Vagina (tissue), 2 donors: ENCODE data around the gene SSX4B. TPM values are rescaled to one million over a fixed set of nuclear protein-coding genes. Genes with fewer than 3 reads are reported as not detected.
"Not testable (repeated sequence)": the region's sequence is repeated elsewhere in the genome, so short reads cannot be mapped to it uniquely, and the experiment has no call there.

Source experiments
- DNase-seq, 2 donors: peaks; one replicate each; pipeline ENCODE4 v3.0.0-alpha.2; 2017; ENCODE audit errors: extremely low spot score in 2 of 2
- H3K27ac ChIP-seq: fragments of 200-600 bp; sonication (generic); one replicate; pipeline ENCODE4 v1.5.1; 2019
- H3K27me3 ChIP-seq: fragments of 200-600 bp; sonication (generic); one replicate; pipeline ENCODE4 v1.5.1; 2019
- H3K36me3 ChIP-seq, 2 donors: fragments of 200-600 bp; sonication (generic); one replicate each; pipeline ENCODE4 v1.5.1; 2017 to 2019
- H3K4me1 ChIP-seq: fragments of 200-600 bp; sonication (generic); one replicate; pipeline ENCODE4 v1.5.1; 2019
- H3K4me3 ChIP-seq, 2 donors: fragments of 200-600 bp; sonication (generic); 1 replicate in 1 of 2; 2 replicates in 1 of 2; pipeline ENCODE4 v1.5.1; 2016 to 2019
- H3K9me3 ChIP-seq: fragments of 200-600 bp; sonication (generic); one replicate; pipeline ENCODE4 v1.5.1; 2019
- CTCF ChIP-seq, 3 experiments: fragments of 450-650 bp in 2 of 3; fragments of 200-600 bp in 1 of 3; sonication (generic) in 1 of 3; IDR thresholded peaks; one replicate each; pipeline ENCODE4 v1.5.1; 2017 to 2019; ENCODE audit warnings: antibody characterized with exemption in 3 of 3, mild to moderate bottlenecking in 2 of 3, moderate library complexity in 2 of 3
- POLR2A ChIP-seq, 2 donors: fragments of 450-650 bp; IDR thresholded peaks; one replicate each; pipeline ENCODE4 v1.6.1; 2017; ENCODE audit warnings: antibody characterized with exemption in 2 of 2, mild to moderate bottlenecking in 2 of 2, moderate library complexity in 2 of 2
- POLR2AphosphoS5 ChIP-seq, 2 donors: sonication (generic); formaldehyde crosslinking; IDR thresholded peaks; one replicate each; pipeline ENCODE4 v1.9.0; 2017; ENCODE audit warnings: antibody characterized with exemption in 2 of 2, mild to moderate bottlenecking in 2 of 2, low read depth in 1 of 2; ENCODE audit not compliant: insufficient read depth in 1 of 2
- intact Hi-C: fragments of 100-400 bp; cut with DNase I; formaldehyde crosslinking; loops from one replicate; pipeline ENCODE4 v1.15.1; 2023
- total RNA-seq: library from RNA; depleted of rRNA; stranded (reverse); fragments of >200 nt; gene quantifications from one replicate; pipeline ENCODE4 v1.2.3, GENCODE V29; 2016

The SSX4B gene
- total RNA-seq, 1 donor from 2014 or later: not detected

GRCh38 chrX:48456628-48457331 lies 45.0 kb upstream of the SSX4B start:
- TF ChIP-seq CTCF (IDR thresholded peaks at IDR 0.05) (no peak), POLR2AphosphoS5 (IDR thresholded peaks at IDR 0.05; ENCODE audit: insufficient read depth in 1 of 2, low read depth in 1 of 2) (no peak), POLR2A (IDR thresholded peaks at IDR 0.05) (no peak)
- H3K36me3 ChIP-seq: no peaks in the 10 kb centered on the region
- no peak overlapping the region for H3K27ac ChIP-seq
- no peaks in the 10 kb centered on the region for H3K9me3 ChIP-seq
- no peaks in the 10 kb centered on the region for H3K4me1 ChIP-seq
- no peak overlapping the region for H3K4me3 ChIP-seq
- no peak for DNase-seq
- intact Hi-C loops: no loop called here
- no peaks in the 10 kb centered on the region for H3K27me3 ChIP-seq

- no peak for DNase-seq
- H3K27ac ChIP-seq: no peak overlapping the region
- H3K27me3 ChIP-seq: no peaks in the 10 kb centered on the region
- H3K4me3 ChIP-seq: no peak overlapping the region
- intact Hi-C loops: no loop called here
- TF ChIP-seq POLR2A (IDR thresholded peaks at IDR 0.05) (no peak), CTCF (IDR thresholded peaks at IDR 0.05) (no peak), POLR2AphosphoS5 (IDR thresholded peaks at IDR 0.05; ENCODE audit: insufficient read depth in 1 of 2, low read depth in 1 of 2) (no peak)
- H3K36me3 ChIP-seq: no peaks in the 10 kb centered on the region
- H3K4me1 ChIP-seq: no peaks in the 10 kb centered on the region
- no peaks in the 10 kb centered on the region for H3K9me3 ChIP-seq
Observed at GRCh38 chrX:48451708-48452107, 39.9 kb upstream of the SSX4B start.

DNA sequence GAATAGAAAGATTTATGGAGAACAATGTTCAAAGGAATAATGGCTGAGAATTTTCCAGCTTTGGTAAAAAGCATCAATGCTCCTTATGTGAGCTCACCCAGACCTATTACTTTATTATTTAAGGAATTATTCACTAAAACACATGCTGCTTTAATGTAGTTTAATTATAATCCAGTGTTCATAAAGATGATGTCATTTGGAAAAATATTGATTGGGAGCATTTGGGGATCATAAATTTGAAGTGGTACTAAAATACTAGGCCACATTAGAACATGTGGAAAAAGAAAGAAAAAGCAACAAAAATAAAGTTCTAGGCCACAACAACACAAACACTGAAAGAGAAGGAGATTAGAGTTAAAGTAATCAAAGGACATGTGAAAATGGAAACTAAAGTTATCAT lies 38.3 kb upstream of the SSX4B start:
- intact Hi-C loops: no loop called here

DNA sequence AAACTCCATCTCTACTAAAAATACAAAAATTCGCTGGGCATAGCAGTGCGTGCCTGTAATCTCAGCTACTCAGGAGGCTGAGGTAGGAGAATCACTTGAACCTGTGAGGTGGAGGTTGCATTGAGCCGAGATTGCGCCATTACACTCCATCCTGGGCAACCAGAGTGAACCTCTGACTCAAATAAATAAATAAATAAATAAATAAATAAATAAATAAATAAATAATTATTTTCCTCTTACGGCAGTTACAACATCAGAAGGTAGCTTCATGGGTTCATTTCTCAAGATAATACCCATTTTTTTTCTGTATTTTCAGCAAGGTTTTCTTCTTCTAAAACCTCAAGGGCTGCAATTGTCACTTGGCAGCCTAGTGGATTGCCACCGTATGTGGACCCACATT lies 35.4 kb upstream of the SSX4B start:
- H3K4me1 ChIP-seq, H3K27ac ChIP-seq, intact Hi-C loops, H3K36me3 ChIP-seq, H3K27me3 ChIP-seq, H3K4me3 ChIP-seq, H3K9me3 ChIP-seq, DNase-seq: not testable (repeated sequence)

More for the DNA sequence above, 38.3 kb upstream of the SSX4B start:
- DNase-seq: no peak
- Histone ChIP-seq H3K4me3 (no peak overlapping the region), H3K4me1 (no peaks in the 10 kb centered on the region), H3K27me3 (no peaks in the 10 kb centered on the region), H3K9me3 (no peaks in the 10 kb centered on the region), H3K36me3 (no peaks in the 10 kb centered on the region), H3K27ac (no peak overlapping the region)
- no peak for TF ChIP-seq POLR2AphosphoS5 (IDR thresholded peaks at IDR 0.05; ENCODE audit: insufficient read depth in 1 of 2, low read depth in 1 of 2)
- TF ChIP-seq POLR2A (IDR thresholded peaks at IDR 0.05): no peak
- no peak for TF ChIP-seq CTCF (IDR thresholded peaks at IDR 0.05)

DNA sequence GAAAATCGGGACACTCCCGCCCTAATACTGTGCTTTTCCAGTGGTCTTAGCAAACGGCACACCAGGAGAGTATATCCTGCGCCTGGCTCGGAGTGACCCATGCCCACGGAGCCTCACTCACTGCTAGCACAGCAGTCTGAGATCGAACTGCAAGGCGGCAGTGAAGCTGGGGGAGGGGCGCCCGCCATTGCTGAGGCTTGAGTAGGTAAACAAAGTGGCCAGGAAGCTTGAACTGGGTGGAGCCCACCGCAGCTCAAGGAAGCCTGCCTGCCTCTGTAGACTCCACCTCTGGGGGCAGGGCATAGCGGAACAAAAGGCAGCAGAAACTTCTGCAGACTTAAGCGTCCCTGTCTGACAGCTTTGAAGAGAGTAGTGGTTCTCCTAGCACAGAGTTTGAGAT lies 22.0 kb upstream of the SSX4B start:
- H3K27me3 ChIP-seq, intact Hi-C loops, H3K36me3 ChIP-seq, H3K4me3 ChIP-seq, H3K27ac ChIP-seq, DNase-seq, H3K9me3 ChIP-seq, H3K4me1 ChIP-seq: not testable (repeated sequence)

GRCh38 chrX:48430166-48430565 lies 18.4 kb upstream of the SSX4B start:
- H3K9me3 ChIP-seq, H3K36me3 ChIP-seq, H3K27me3 ChIP-seq, H3K4me3 ChIP-seq, H3K27ac ChIP-seq, intact Hi-C loops, DNase-seq, H3K4me1 ChIP-seq: not testable (repeated sequence)

DNA sequence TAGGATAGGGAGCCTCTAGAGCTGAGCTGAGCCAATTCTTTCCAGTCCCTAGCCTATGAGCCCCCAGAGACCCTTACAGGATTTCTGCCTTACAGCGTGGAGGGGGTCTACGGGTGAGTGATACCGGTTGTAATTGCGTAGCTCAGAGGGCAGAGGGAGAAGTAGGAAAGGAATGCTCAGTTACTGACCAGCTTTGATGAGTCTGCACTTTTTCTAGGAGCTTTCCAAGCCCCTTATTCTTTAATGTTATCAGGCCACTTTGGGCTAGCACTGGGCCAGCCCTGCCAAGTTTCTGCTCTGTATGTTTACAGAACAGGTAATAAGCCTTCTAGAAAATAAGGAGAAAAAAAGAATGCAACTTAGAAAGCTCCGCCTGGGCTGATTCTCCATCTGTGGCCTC lies 17.8 kb upstream of the SSX4B start:
- H3K36me3 ChIP-seq, H3K27ac ChIP-seq, H3K4me3 ChIP-seq, intact Hi-C loops, DNase-seq, H3K27me3 ChIP-seq, H3K9me3 ChIP-seq, H3K4me1 ChIP-seq: not testable (repeated sequence)

DNA sequence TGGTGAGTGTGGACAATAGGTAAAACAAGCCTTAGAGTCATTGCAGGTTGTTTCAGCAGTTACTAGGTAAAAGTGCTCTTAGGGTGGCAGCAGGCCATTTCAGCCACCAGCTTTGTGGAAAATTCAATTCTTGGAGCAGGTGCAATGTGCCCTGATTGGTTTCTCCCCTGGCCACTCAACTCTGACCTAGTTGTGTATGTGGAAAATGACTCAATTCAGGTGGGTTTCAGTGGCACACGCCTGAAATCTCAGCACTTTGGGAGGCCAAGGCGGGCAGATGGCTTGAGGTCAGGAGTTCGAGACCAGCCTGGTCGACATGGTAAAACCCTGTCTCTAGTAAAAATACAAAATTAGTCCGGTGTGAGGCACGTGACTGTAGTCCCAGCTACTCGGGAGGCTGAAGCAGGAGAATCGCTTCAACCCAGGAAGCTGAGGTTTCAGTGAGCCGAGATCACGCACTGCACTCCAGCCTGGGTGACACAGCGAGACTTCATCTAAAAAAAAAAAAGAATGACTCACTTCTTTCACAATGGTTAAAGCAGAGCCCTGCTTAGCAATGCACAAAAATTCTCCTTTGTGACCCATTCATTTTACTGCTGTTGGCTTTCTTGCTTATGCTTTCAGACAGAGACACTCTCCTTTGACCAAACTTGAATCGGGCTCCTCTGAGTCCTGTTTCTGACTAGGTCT lies 15.4 kb upstream of the SSX4B start:
- DNase-seq, H3K9me3 ChIP-seq, H3K36me3 ChIP-seq, intact Hi-C loops, H3K27me3 ChIP-seq, H3K4me3 ChIP-seq, H3K4me1 ChIP-seq, H3K27ac ChIP-seq: not testable (repeated sequence)

- H3K27me3 ChIP-seq, intact Hi-C loops, H3K4me3 ChIP-seq, H3K27ac ChIP-seq, H3K4me1 ChIP-seq, H3K36me3 ChIP-seq, H3K9me3 ChIP-seq: not testable (repeated sequence)
- peak in 1 of 2 donors; percentile 0 for DNase-seq
Observed at GRCh38 chrX:48397825-48398224, 13.9 kb downstream of the SSX4B start.

- H3K4me1 ChIP-seq, H3K27me3 ChIP-seq, H3K4me3 ChIP-seq, intact Hi-C loops, H3K27ac ChIP-seq, H3K9me3 ChIP-seq, H3K36me3 ChIP-seq, DNase-seq: not testable (repeated sequence)
Observed at GRCh38 chrX:48396931-48397330, 14.8 kb downstream of the SSX4B start.
